K562 (cell line): ENCODE results near the gene USF2. TPM values are rescaled to one million over a fixed set of nuclear protein-coding genes. Genes with fewer than 3 reads are reported as not detected.

Source experiments
- CBFB ChIP-seq: sonication (generic); formaldehyde crosslinking; IDR thresholded peaks from 2 replicates; pipeline ENCODE4 v1.4.0; 2020; ENCODE audit warnings: mild to moderate bottlenecking, missing genetic modification reagents
- CREM ChIP-seq: IDR thresholded peaks from 2 replicates; pipeline ENCODE4 v1.6.1; 2014; ENCODE audit warnings: antibody characterized with exemption, low read depth
- HLTF ChIP-seq: fragments of 450-650 bp; IDR thresholded peaks from 2 replicates; pipeline ENCODE4 v1.6.1; 2016
- KDM4B ChIP-seq, 2 experiments: fragments of 450-650 bp in 1 of 2; sonication (generic) in 1 of 2; IDR thresholded peaks; 2 replicates each; pipeline ENCODE4 v1.6.1; 2016 to 2017; ENCODE audit warnings: borderline replicate concordance in 2 of 2, antibody characterized with exemption in 1 of 2, low read depth in 1 of 2, mild to moderate bottlenecking in 1 of 2
- L3MBTL2 ChIP-seq: fragments of 450-650 bp; IDR thresholded peaks from 2 replicates; pipeline ENCODE4 v1.6.1; 2016; ENCODE audit warnings: mild to moderate bottlenecking, moderate library complexity
- NCOR1 ChIP-seq: fragments of 450-650 bp; IDR thresholded peaks from 2 replicates; pipeline ENCODE4 v1.6.1; 2016; ENCODE audit warnings: mild to moderate bottlenecking, moderate library complexity
- NFIC ChIP-seq: fragments of 450-650 bp; IDR thresholded peaks from 2 replicates; pipeline ENCODE4 v1.6.1; 2017; ENCODE audit warnings: mild to moderate bottlenecking, inconsistent platforms
- NR4A1 ChIP-seq, 2 experiments: fragments of 250-450 bp in 1 of 2; fragments of 450-650 bp in 1 of 2; sonication (Bioruptor Pico) in 1 of 2; IDR thresholded peaks; 2 replicates each; pipeline versions ENCODE4 v1.4.0 to v1.6.1; 2016 to 2020; ENCODE audit warnings: mild to moderate bottlenecking in 2 of 2, missing compliant biosample characterization in 1 of 2, missing genetic modification characterization in 1 of 2, moderate library complexity in 1 of 2
- POLR2G ChIP-seq: fragments of 200-400 bp; formaldehyde crosslinking; IDR thresholded peaks from 2 replicates; pipeline ENCODE4 v1.6.1; 2017; ENCODE audit warnings: low read depth, mild to moderate bottlenecking, antibody characterized with exemption, low read length, moderate library complexity
- SOX6 ChIP-seq: fragments of 450-650 bp; IDR thresholded peaks from 2 replicates; pipeline ENCODE4 v1.6.1; 2014; ENCODE audit warnings: mild to moderate bottlenecking
- TEAD4 ChIP-seq, 2 experiments: sonication (generic) in 1 of 2; formaldehyde crosslinking in 1 of 2; IDR thresholded peaks; 2 replicates each; pipeline versions ENCODE4 v1.6.1 to v1.8.0; 2012 to 2022; ENCODE audit warnings: borderline replicate concordance in 1 of 2, inconsistent platforms in 1 of 2, low read length in 1 of 2, mild to moderate bottlenecking in 1 of 2, missing genetic modification reagents in 1 of 2
- ZNF592 ChIP-seq: fragments of 450-650 bp; IDR thresholded peaks from 2 replicates; pipeline ENCODE4 v1.6.1; 2017; ENCODE audit warnings: antibody characterized with exemption, mild to moderate bottlenecking
- polyA plus RNA-seq, 8 experiments: library from polyadenylated mRNA; depleted of rRNA in 4 of 8; stranded (reverse) in 5 of 8; unstranded in 3 of 8; fragments of >200 nt; fragmentation: Nextera tagmentation in 2 of 8; fragmentation: Illumina TruSeq in 1 of 8; extraction: Ambion mirVana in 2 of 8; extraction: Trizol in 1 of 8; gene quantifications; 2 replicates each; pipeline versions ENCODE4 v1.2.1 to v1.2.3, GENCODE V29; 2011 to 2014; ENCODE audit warnings: inconsistent platforms in 1 of 8, missing spikeins in 1 of 8
- total RNA-seq, 7 experiments: library from RNA; depleted of rRNA in 6 of 7; stranded (reverse); fragments of >200 nt in 6 of 7; fragmentation: Illumina TruSeq in 2 of 7; extraction: Trizol in 2 of 7; gene quantifications; 2 replicates each; pipeline versions ENCODE4 v1.2.1 to v1.2.3, GENCODE V29; 2011 to 2021; ENCODE audit warnings: low replicate concordance in 1 of 7
- TF ChIP-seq, protein P1 (sequence below): fragments of 450-650 bp; IDR thresholded peaks from 2 replicates; pipeline ENCODE4 v1.6.1; 2018; ENCODE audit not compliant: partially characterized antibody
- TF ChIP-seq, protein P2 (sequence below): fragments of 250-450 bp; sonication (Bioruptor Pico); IDR thresholded peaks from 2 replicates; pipeline ENCODE4 v1.6.1; 2021; ENCODE audit warnings: mild to moderate bottlenecking
- TF ChIP-seq, protein P3 (sequence below), 2 experiments: IDR thresholded peaks; 2 replicates each; pipeline ENCODE4 v1.6.1; 2011; ENCODE audit warnings: borderline replicate concordance in 1 of 2, control low read depth in 1 of 2, low read depth in 1 of 2, low read length in 1 of 2, mild to moderate bottlenecking in 1 of 2, mixed read lengths in 1 of 2, moderate library complexity in 1 of 2; ENCODE audit not compliant: insufficient read depth in 1 of 2, insufficient read length in 1 of 2, poor library complexity in 1 of 2, severe bottlenecking in 1 of 2; ENCODE audit errors: extremely low read depth in 1 of 2

USF2 gene
- total and polyA plus RNA-seq, 9 of the 15 experiments (the other 6 are each of a cell fraction or from before 2014, with no cell fraction given) = 0.27 to 93.7 (median 58.4) TPM

- TF ChIP-seq, protein P1, sequence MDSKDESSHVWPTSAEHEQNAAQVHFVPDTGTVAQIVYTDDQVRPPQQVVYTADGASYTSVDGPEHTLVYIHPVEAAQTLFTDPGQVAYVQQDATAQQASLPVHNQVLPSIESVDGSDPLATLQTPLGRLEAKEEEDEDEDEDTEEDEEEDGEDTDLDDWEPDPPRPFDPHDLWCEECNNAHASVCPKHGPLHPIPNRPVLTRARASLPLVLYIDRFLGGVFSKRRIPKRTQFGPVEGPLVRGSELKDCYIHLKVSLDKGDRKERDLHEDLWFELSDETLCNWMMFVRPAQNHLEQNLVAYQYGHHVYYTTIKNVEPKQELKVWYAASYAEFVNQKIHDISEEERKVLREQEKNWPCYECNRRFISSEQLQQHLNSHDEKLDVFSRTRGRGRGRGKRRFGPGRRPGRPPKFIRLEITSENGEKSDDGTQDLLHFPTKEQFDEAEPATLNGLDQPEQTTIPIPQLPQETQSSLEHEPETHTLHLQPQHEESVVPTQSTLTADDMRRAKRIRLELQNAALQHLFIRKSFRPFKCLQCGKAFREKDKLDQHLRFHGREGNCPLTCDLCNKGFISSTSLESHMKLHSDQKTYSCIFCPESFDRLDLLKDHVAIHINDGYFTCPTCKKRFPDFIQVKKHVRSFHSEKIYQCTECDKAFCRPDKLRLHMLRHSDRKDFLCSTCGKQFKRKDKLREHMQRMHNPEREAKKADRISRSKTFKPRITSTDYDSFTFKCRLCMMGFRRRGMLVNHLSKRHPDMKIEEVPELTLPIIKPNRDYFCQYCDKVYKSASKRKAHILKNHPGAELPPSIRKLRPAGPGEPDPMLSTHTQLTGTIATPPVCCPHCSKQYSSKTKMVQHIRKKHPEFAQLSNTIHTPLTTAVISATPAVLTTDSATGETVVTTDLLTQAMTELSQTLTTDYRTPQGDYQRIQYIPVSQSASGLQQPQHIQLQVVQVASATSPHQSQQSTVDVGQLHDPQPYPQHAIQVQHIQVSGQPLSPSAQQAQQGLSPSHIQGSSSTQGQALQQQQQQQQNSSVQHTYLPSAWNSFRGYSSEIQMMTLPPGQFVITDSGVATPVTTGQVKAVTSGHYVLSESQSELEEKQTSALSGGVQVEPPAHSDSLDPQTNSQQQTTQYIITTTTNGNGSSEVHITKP = peak; percentile 31
- TF ChIP-seq POLR2G (0 out of 2 replicates have a peak, but pooled peaks have one; percentile 18), NFIC (no peak), L3MBTL2 (peak; percentile 72), NR4A1 (CRISPR knock-in tag; IDR thresholded peaks at IDR 0.05) (no peak), NR4A1 (tag; IDR thresholded peaks at IDR 0.05) (0 out of 2 replicates have a peak, but pooled peaks have one; percentile 33), TEAD4 (IDR thresholded peaks at IDR 0.05; ENCODE audit: low read length) (no peak), TEAD4 (CRISPR knock-in tag; IDR thresholded peaks at IDR 0.05; ENCODE audit: borderline replicate concordance) (no peak), SOX6 (no peak), ZNF592 (peak; percentile 28; the same call in 1 of the 2 replicates), HLTF (no peak), NCOR1 (no peak), CBFB (0 out of 2 replicates have a peak, but pooled peaks have one; percentile 47), KDM4B (IDR thresholded peaks at IDR 0.05; ENCODE audit: borderline replicate concordance in 2 of 2, low read depth in 1 of 2) (0 out of 4 replicates have a peak, but pooled peaks of 1 of the 2 experiments have one; percentile 28), CREM (peak; percentile 24; the same call in 1 of the 2 replicates)
- TF ChIP-seq, protein P2, sequence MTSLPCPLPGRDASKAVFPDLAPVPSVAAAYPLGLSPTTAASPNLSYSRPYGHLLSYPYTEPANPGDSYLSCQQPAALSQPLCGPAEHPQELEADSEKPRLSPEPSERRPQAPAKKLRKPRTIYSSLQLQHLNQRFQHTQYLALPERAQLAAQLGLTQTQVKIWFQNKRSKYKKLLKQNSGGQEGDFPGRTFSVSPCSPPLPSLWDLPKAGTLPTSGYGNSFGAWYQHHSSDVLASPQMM (CRISPR knock-in tag) = no peak
- TF ChIP-seq, protein P3, sequence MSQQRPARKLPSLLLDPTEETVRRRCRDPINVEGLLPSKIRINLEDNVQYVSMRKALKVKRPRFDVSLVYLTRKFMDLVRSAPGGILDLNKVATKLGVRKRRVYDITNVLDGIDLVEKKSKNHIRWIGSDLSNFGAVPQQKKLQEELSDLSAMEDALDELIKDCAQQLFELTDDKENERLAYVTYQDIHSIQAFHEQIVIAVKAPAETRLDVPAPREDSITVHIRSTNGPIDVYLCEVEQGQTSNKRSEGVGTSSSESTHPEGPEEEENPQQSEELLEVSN (IDR thresholded peaks at IDR 0.05; ENCODE audit: borderline replicate concordance in 1 of 2, extremely low read depth in 1 of 2, insufficient read depth in 1 of 2, insufficient read length in 1 of 2, low read depth in 1 of 2, low read length in 1 of 2, poor library complexity in 1 of 2, severe bottlenecking in 1 of 2) = peak; percentile 64 to 65
Measured at GRCh38 chr19:35224681-35225571, 43.8 kb upstream of the USF2 start (continued).
